Stimulated activated CD4-positive, alpha-beta T cell treated with anti-CD3 and anti-CD28 coated beads, Interleukin-4, amount 100 ng/mL, for 24 hours (primary cell): ENCODE data around the gene FDX1.

Experiments used
- DNase-seq: peaks from one replicate; pipeline ENCODE4 v3.0.0-alpha.2; 2020

FDX1 gene

DNA sequence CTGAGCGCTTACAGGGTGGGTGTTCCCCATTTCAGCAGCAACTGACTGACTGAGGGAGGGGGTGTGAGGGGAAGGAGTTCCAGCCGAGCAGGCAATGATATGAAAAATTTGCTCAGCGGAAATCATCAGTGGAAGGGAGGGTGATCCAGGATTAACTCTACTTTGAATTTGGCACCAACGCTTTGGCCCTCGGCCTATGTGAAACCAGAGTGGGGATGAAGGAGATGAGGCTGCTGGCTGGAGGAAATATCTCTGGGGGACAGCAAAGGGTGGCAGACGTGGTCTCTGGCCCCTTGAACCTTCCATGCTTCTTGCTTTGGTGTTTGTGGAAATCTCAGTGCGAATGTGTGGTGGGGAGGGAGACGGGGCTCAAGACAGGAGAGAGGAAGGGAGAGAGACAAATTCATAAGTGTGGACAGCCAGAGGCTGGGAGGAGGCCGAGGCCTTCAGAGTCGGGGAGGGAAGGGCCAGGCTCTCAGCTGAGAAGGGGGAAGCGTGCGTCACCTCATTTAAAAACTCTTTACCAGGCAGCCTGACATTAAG is 83.6 kb downstream of the FDX1 start:
- no peak for DNase-seq

DNA sequence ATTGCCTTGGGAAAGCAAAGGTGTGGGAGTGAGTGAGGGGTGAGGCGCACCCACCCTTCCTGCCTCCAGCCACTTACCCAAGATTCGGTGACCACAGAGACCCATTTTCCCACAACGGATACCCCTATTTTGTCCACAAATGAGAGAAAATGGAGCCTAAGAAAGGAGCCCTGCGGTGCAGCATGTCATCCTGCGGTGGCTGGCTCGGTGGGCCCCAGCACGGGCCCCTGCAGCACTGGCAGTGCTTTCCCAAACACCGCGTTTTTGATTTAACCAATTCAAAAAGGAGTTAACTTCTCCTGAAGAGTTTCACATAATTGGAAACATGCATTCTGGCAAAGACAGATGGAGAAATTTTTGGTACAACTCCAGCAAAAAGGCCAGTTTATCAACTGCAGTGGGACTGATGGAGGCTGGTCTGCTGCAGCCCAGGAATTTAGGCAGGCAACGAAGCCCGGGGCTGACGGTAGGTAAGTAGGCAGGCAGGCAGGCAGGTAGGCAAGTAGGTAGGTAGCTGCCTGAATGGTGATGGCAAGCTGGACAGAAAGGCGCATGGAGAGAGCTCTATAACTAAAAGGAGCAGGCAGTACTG is 84.2 kb downstream of the FDX1 start:
- no peak for DNase-seq
